GOT3 (cell line): ENCODE data around the gene FAM234B.

Source experiments
- DNase-seq: peaks from one replicate; lab custom pipeline; 2025; ENCODE audit warnings: mixed read lengths; lab: John Stamatoyannopoulos, UW

FAM234B gene

GRCh38 chr12:13044002-13044905 lies at the start of gene FAM234B:
Gene FAM234B, plus strand, starts transcription at chr12:13044381. Its CDS starts 23 bp downstream, at chr12:13044404.
- peak; percentile 15 for DNase-seq

DNA sequence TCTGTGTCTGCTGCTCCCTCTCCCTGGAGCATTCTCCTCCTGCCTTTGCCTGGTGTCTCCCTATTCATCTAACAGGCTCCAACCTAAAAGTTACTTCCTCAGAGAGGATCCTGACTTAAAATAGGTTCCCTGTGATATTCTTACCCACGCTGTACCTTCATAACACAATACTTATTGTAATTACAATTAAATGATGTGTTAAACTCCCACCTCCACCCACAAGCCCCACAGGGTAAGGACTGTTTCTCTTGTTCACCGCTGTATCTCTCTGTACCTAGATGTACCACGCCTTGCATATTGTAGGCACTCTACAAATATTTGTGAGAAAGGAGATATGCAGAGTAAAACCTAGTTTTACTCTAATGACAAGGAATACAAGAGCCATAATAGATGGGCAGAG lies 49.1 kb upstream of the FAM234B start:
- no peak for DNase-seq

DNA sequence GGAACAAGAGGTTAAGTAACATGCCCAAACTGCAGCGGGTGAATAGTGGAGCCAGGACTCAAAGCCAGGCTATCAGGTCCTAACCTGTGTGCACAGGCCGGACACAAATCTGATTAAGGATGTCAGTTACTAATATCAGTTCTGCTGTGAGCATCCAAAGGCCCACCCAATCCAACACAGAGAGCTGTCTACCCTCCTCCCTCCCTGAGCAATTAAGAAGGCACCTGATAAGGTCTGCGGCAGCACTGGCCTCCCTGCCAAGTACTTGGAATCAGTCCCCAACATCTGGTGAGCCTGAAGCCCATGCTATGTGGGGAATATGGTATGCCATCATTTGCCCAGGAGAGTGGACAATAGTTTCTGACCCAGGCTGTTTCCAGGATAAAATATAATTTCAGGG lies 48.0 kb upstream of the FAM234B start:
- DNase-seq: no peak

GRCh38 chr12:12997156-12997555 lies 47.0 kb upstream of the FAM234B start:
- no peak for DNase-seq

GRCh38 chr12:12997734-12998133 lies 46.4 kb upstream of the FAM234B start:
- DNase-seq: no peak

DNA sequence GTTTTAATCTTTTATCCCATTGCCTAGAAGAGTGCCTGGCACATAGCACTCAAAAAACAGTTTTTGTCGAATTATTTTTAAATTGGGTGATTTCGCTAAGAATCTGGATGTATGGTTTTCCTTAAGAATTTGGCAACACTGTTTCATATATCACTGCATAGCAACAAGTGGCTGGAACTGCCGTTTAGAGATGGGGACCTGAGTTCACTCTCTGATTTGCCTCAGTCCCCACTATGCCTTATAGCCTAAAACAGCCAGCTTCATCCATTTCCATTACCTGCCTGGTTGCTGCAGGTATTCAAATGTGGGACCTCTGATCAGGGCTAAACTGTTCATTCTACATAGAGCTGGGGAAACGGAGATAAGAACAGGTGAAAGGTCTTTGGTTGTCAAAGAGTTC lies 45.9 kb upstream of the FAM234B start:
- no peak for DNase-seq

- DNase-seq: no peak
These were observed 44.8 kb upstream of the FAM234B start for GRCh38 chr12:12999271-12999958.

DNA sequence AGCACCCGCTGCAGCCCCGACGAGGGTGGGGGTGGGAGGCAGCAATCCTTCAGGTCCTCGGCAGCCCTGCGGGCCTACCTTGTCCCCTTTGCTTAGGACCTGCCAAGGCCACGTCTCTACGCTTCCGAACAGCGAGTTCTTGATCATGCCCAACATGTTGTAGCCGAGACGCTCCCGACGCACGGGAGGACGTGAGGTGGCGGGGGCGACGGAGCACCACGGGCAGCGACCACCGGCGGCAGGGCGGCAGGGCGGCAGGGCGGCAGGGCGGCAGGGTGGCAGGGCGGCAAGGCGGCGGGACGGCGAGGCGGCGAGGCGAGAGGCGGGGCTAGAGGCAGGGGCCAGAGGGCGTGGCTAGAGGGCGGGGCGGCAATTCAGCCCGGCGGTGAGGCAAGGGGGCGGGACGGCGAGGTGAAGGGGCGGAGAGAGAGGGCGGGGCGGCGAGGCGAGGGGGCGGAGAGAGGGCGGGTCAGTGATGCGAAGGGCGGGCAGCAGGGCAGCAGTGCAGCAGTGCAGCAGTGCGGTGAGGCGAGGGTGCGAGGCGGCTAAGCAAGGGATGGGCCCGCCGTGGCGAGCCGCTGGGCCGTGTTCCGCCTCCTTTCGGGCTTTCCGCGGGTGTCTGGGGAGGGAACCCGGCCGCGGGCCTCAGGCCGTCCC lies 44.1 kb upstream of the FAM234B start, which contains the start of gene HEBP1:
Gene HEBP1, minus strand, starts transcription at position 307 of the 657 bp plus-strand sequence. Its CDS starts 151 bp downstream, at position 156.
- peak; percentile 84 for DNase-seq

DNA sequence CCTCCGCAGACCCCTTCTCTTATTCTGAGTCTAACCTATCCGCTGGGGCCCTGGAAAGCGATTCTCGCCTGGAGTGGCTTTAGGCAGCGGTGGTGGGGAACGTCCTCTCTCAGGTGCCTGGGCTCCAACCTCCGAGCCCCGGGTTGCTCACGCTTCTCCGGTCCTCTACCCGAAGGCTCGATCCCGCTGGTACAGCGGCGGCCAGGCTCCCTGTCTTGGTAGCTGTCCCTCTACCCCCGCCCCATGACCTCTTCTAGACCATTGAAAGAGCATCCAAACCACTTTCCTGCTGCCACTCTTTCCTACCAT lies 43.6 kb upstream of the FAM234B start:
- no peak for DNase-seq

- DNase-seq: peak; percentile 19
These were observed 43.0 kb upstream of the FAM234B start for GRCh38 chr12:13000925-13001774.

DNA sequence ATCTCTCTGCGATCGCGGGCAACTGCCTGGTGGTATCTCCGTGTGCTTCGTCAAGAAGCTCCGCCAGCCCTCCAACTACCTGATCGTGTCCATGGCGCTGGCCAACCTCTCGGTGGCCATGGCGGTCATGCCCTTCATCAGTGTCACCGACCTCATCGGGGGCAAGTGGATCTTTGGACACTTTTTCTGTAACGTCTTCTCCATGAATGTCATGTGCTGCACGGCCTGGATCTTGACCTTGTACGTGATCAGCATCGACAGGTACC lies 42.5 kb upstream of the FAM234B start:
- DNase-seq: no peak

GRCh38 chr12:13002301-13003097 lies 41.7 kb upstream of the FAM234B start:
- no peak for DNase-seq

GRCh38 chr12:13004361-13004760 lies 39.8 kb upstream of the FAM234B start:
- no peak for DNase-seq

DNA sequence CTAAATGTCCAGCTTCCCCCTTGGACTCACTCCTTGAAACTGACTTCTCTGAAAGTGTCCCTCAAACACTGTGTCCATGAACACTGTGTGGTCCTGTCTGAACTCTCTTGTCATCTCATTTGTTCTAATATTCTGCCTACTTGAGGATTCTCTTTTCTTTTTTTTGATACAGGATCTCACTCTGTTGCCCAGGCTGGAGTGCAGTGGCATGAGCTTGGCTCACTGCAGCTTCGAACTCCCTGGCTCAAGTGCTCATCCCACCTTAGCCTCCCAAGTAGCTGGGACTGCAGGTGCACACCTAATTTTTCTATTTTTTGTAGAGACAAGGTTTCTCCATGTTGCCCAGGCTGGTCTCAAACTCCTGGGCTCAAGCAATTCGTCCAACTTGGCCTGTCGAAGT lies 39.2 kb upstream of the FAM234B start:
- DNase-seq: no peak

GRCh38 chr12:13005649-13006048 lies 38.5 kb upstream of the FAM234B start:
- DNase-seq: no peak

- DNase-seq: no peak
These were observed 36.5 kb upstream of the FAM234B start for GRCh38 chr12:13007496-13008233.

- no peak for DNase-seq
These were observed 35.3 kb upstream of the FAM234B start for GRCh38 chr12:13008741-13009380.

- no peak for DNase-seq
These were observed 33.1 kb upstream of the FAM234B start for GRCh38 chr12:13011098-13011497.

- no peak for DNase-seq
These were observed 21.3 kb upstream of the FAM234B start for GRCh38 chr12:13022851-13023271.
